ENCODE measurements around the gene ZBTB16. TPM values are rescaled to one million over a fixed set of nuclear protein-coding genes. Genes with fewer than 3 reads are reported as not detected.

The ZBTB16 gene
- total and polyA plus RNA-seq, 2 of the 4 experiments (the other 2 are of a cell fraction): not detected

DNA sequence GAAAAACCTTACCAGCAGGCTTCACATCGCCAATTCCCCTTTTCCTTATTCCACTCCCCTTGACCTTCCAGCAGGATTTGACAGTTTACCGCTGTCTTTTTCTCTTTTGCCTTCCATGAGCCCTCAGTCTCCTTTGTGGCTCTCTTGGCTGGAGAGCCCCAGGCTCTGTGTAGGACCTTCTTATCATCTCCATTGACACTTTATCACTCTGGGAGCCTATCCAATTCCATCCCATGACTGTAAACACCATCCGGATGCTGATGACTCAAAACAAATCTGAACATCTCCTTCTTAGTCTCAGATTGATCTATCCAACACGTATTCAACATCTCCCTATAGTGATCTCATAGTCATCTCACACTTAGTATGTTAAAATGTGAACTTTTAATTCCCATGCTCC lies 48.6 kb upstream of the ZBTB16 start:
- DNase-seq: no peak
- H3K27me3 ChIP-seq (ENCODE audit: control insufficient read depth, insufficient read depth, low read length): no peaks in the 10 kb centered on the region
- H2BK20ac ChIP-seq (ENCODE audit: low read depth, low read length): no peak overlapping the region
- no peaks in the 10 kb centered on the region for H4K20me1 ChIP-seq (ENCODE audit: insufficient read depth, low read length)
- H2AK9ac ChIP-seq (replicated peaks; ENCODE audit: low read depth, low read length, poor library complexity): no peak overlapping the region
- H2AK5ac ChIP-seq (ENCODE audit: low read depth, low read length): no peak overlapping the region
- no peaks in the 10 kb centered on the region for H3K36me3 ChIP-seq (ENCODE audit: control insufficient read depth, insufficient read depth, low read length)
- POLR2A ChIA-PET (ENCODE audit: unreplicated experiment): no interaction called here
- H2BK5ac ChIP-seq (ENCODE audit: low read depth, low read length, poor library complexity, severe bottlenecking): no peak overlapping the region
- H3K23ac ChIP-seq (ENCODE audit: low read depth, low read length): no peak overlapping the region
- no peaks in the 10 kb centered on the region for H3K9me3 ChIP-seq (ENCODE audit: control insufficient read depth, insufficient read depth, low read length)
- H2BK120ac ChIP-seq (ENCODE audit: low read depth, low read length): no peak overlapping the region
- H3K4me2 ChIP-seq (ENCODE audit: low read depth, low read length): no peak overlapping the region
- in situ Hi-C loops (cut with MboI; ENCODE audit: low sequenced_read_pairs): loop anchor here (25.0 kb wide), 1 partner anchor 576 kb away; the partner anchor contains the start of gene NXPE4
- H3K9ac ChIP-seq (ENCODE audit: low read depth, low read length): no peak overlapping the region
- no peak for ATAC-seq (ENCODE audit: low read depth)
- no peak overlapping the region for H3K14ac ChIP-seq (replicated peaks; ENCODE audit: low read depth, low read length)
- H4K8ac ChIP-seq (ENCODE audit: low read depth in 2 of 2, low read length in 2 of 2): no peak overlapping the region
- no peaks in the 10 kb centered on the region for H3K4me1 ChIP-seq (ENCODE audit: control insufficient read depth, insufficient read depth, low read length)
- H2BK15ac ChIP-seq (ENCODE audit: low read depth, low read length): no peak overlapping the region
- no peaks in the 10 kb centered on the region for H3K9me1 ChIP-seq (ENCODE audit: insufficient read depth, low read length)
- no peak overlapping the region for H2AFZ ChIP-seq (replicated peaks; ENCODE audit: low read length, poor library complexity)
- no peak overlapping the region for H3K27ac ChIP-seq (ENCODE audit: insufficient read depth, low read length)
- intact Hi-C loops (cut with micrococcal nuclease): no loop called here
- no peak for TF ChIP-seq BHLHE40 (IDR thresholded peaks at IDR 0.05; ENCODE audit: low read depth, low read length)
- dilution Hi-C loops (cut with HindIII; ENCODE audit: low sequenced_read_pairs, unreplicated experiment): no loop called here
- no peak overlapping the region for H3K4me3 ChIP-seq (ENCODE audit: insufficient read depth, low read depth, low read length)
- H4K5ac ChIP-seq (ENCODE audit: low read depth, low read length): no peak overlapping the region
- no TSS peak for BruUV-seq (replicated peaks)
- no peak overlapping the region for H3K18ac ChIP-seq (ENCODE audit: low read depth, low read length)
- CTCF ChIA-PET: interaction anchor here (0.6 kb wide), 1 partner anchor 472 kb away, joined by 3 read pairs; no protein-coding TSS in a partner anchor
- H3K79me1 ChIP-seq (ENCODE audit: low read depth in 1 of 2, low read length in 2 of 2): no peaks in the 10 kb centered on the region
- no peak overlapping the region for H3K56ac ChIP-seq (ENCODE audit: extremely low read depth, insufficient read depth, low read length)
- H4K91ac ChIP-seq (ENCODE audit: insufficient read depth, low read depth, low read length): no peak overlapping the region
- no peak overlapping the region for H3K4ac ChIP-seq (ENCODE audit: low read depth, low read length)
- 80% methylated on average over 1 of the region's 4 CpGs; no CpG with 5 or more reads in 1 of the 2 experiments for WGBS, 2 experiments (ENCODE audit: extremely low coverage in 2 of 2, insufficient read length in 1 of 2)

All from IMR-90 (cell line).